HepG2 (cell line): ENCODE measurements around the gene INAFM1. TPM values are rescaled to one million over a fixed set of nuclear protein-coding genes. Genes with fewer than 3 reads are reported as not detected.

ENCODE experiments used
- ELF1 ChIP-seq: sonication (generic); formaldehyde crosslinking; IDR thresholded peaks from 2 replicates; pipeline ENCODE4 v1.4.0; 2020; ENCODE audit warnings: missing genetic modification reagents
- FOXC1 ChIP-seq: sonication (generic); formaldehyde crosslinking; IDR thresholded peaks from 2 replicates; pipeline ENCODE4 v1.8.0; 2022; ENCODE audit warnings: mild to moderate bottlenecking, missing genetic modification reagents, borderline replicate concordance
- HNRNPUL1 ChIP-seq: fragments of 200-400 bp; formaldehyde crosslinking; IDR thresholded peaks from 2 replicates; pipeline ENCODE4 v1.6.1; 2017; ENCODE audit warnings: low read depth, mild to moderate bottlenecking, low read length, moderate library complexity
- HOXA5 ChIP-seq: sonication (generic); formaldehyde crosslinking; IDR thresholded peaks from 2 replicates; pipeline ENCODE4 v1.4.0; 2020; ENCODE audit warnings: missing genetic modification reagents
- IRF2 ChIP-seq: IDR thresholded peaks from 2 replicates; pipeline ENCODE4 v1.6.1; 2018; ENCODE audit warnings: missing genetic modification reagents, missing compliant biosample characterization
- ISX ChIP-seq: sonication (generic); formaldehyde crosslinking; conservative IDR thresholded peaks from 2 replicates; pipeline ENCODE4 v1.5.0; 2020; ENCODE audit warnings: missing genetic modification reagents
- KAT2B ChIP-seq: fragments of 150-350 bp; IDR thresholded peaks from 2 replicates; pipeline ENCODE4 v1.6.1; 2014; ENCODE audit warnings: low read depth, low read length, borderline replicate concordance
- NCOA5 ChIP-seq: sonication (generic); formaldehyde crosslinking; IDR thresholded peaks from 2 replicates; pipeline ENCODE4 v1.4.0; 2020; ENCODE audit warnings: missing genetic modification reagents
- SALL1 ChIP-seq: sonication (generic); formaldehyde crosslinking; IDR thresholded peaks from 2 replicates; pipeline ENCODE4 v1.8.0; 2022; ENCODE audit warnings: mild to moderate bottlenecking, missing genetic modification reagents
- ZBTB7A ChIP-seq: sonication (generic); formaldehyde crosslinking; IDR thresholded peaks from 2 replicates; pipeline ENCODE4 v1.8.0; 2022; ENCODE audit warnings: mild to moderate bottlenecking, missing genetic modification reagents
- ZNF343 ChIP-seq: sonication (generic); formaldehyde crosslinking; IDR thresholded peaks from 2 replicates; pipeline ENCODE4 v1.4.0; 2020; ENCODE audit warnings: mild to moderate bottlenecking, missing genetic modification reagents
- ZNF441 ChIP-seq: sonication (generic); formaldehyde crosslinking; IDR thresholded peaks from 2 replicates; pipeline ENCODE4 v1.7.0; 2021; ENCODE audit warnings: missing genetic modification reagents, borderline replicate concordance
- ZNF672 ChIP-seq: sonication (generic); formaldehyde crosslinking; IDR thresholded peaks from 2 replicates; pipeline ENCODE4 v1.8.1; 2022; ENCODE audit warnings: missing genetic modification reagents
- ZNF75D ChIP-seq: sonication (generic); formaldehyde crosslinking; IDR thresholded peaks from 2 replicates; pipeline ENCODE4 v1.8.1; 2023; ENCODE audit warnings: missing genetic modification reagents, mild to moderate bottlenecking, borderline replicate concordance
- ZNF839 ChIP-seq: sonication (generic); formaldehyde crosslinking; IDR thresholded peaks from 2 replicates; pipeline ENCODE4 v1.4.0; 2020; ENCODE audit warnings: missing genetic modification reagents, mild to moderate bottlenecking, borderline replicate concordance
- polyA plus RNA-seq, 8 experiments: library from polyadenylated mRNA; depleted of rRNA in 3 of 8; stranded (reverse) in 7 of 8; unstranded in 1 of 8; fragments of >200 nt; fragmentation: Illumina TruSeq in 4 of 8; extraction: Trizol in 4 of 8; gene quantifications; 2 replicates each; pipeline versions ENCODE4 v1.2.1 to v1.2.3, GENCODE V29; 2011 to 2016; ENCODE audit warnings: low read depth in 4 of 8, missing spikeins in 1 of 8, mixed read lengths in 1 of 8; ENCODE audit not compliant: insufficient read depth in 1 of 8
- total RNA-seq, 5 experiments: library from RNA; depleted of rRNA; stranded (reverse); fragments of >200 nt; fragmentation: Illumina TruSeq; extraction: Trizol; gene quantifications; 2 replicates each; pipeline ENCODE4 v1.2.3, GENCODE V29; 2016; ENCODE audit warnings: low read depth in 1 of 5
- TF ChIP-seq, protein P1 (sequence below): sonication (generic); formaldehyde crosslinking; IDR thresholded peaks from 2 replicates; pipeline ENCODE4 v1.5.0; 2020; ENCODE audit warnings: mild to moderate bottlenecking, missing genetic modification reagents
- TF ChIP-seq, protein P2 (sequence below): sonication (generic); formaldehyde crosslinking; IDR thresholded peaks from 2 replicates; pipeline ENCODE4 v1.8.0; 2023; ENCODE audit warnings: mild to moderate bottlenecking, missing genetic modification reagents
- TF ChIP-seq, protein P3 (sequence below): sonication (generic); formaldehyde crosslinking; conservative IDR thresholded peaks from 2 replicates; pipeline ENCODE4 v1.8.0; 2022; ENCODE audit warnings: mild to moderate bottlenecking, moderate library complexity, missing genetic modification reagents
- TF ChIP-seq, protein P4 (sequence below): sonication (generic); formaldehyde crosslinking; conservative IDR thresholded peaks from 2 replicates; pipeline ENCODE4 v1.4.0; 2020; ENCODE audit warnings: mild to moderate bottlenecking, missing genetic modification reagents, moderate library complexity
- TF ChIP-seq, protein P5 (sequence below): sonication (generic); formaldehyde crosslinking; conservative IDR thresholded peaks from 2 replicates; pipeline ENCODE4 v1.4.0; 2020; ENCODE audit warnings: missing genetic modification reagents

Gene INAFM1
- total and polyA plus RNA-seq, 2 of the 13 experiments (the other 11 are each of a cell fraction or from before 2014, with no cell fraction given), result 0.88 to 1.9 TPM

DNA sequence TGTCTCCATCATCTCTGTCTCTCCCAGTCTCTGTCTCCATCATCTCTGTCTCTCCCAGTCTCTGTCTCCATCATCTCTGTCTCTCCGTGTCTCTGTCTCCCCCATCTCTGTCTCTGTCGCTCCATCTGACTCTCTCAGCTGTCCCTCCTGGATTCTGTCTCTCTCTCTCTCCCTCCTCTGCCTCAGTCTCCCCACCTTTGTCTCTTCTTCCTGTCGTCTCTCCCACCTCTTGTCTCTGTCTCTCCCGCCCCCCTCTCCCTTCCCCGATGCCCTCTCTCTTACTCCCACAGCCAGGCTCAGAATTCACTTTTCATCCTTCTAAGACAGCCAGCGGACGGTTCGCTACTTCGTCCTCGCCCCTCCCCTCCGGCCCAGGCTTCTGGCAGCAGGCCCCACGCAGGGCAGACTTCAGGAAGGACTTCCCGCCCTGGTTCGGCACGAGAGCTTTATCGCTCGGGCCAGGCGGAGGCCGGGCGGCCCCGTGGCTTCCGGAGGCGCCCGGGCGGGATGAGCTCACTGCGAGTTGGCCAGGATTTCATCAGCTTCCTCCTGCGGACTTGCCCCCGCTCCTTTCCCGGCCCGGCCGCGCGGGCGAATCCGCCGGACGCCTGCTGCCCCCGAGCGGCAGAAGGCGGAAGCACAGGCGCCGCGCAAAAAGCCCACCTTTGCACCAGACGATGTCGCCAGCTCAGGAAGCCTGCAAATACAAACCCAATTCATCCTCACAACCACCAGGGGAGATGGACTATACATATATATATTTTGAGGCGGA is 30.7 kb upstream of the INAFM1 start (continued):
- TF ChIP-seq ZBTB7A (peak; percentile 59; the same call in 1 of the 2 replicates), ZNF343 (peak; percentile 79; the same call in 1 of the 2 replicates), FOXC1 (CRISPR knock-in tag) (no peak), KAT2B (no peak), ISX (CRISPR knock-in tag) (no peak), ZNF441 (CRISPR knock-in tag) (peak; percentile 99), ZNF75D (CRISPR knock-in tag) (no peak), ZNF672 (CRISPR knock-in tag) (no peak), NCOA5 (CRISPR knock-in tag) (no peak), HOXA5 (CRISPR knock-in tag) (peak; percentile 79), ZNF839 (CRISPR knock-in tag) (peak; percentile 75), HNRNPUL1 (0 out of 2 replicates have a peak, but pooled peaks have one; percentile 50), SALL1 (CRISPR knock-in tag) (peak; percentile 91), ELF1 (CRISPR knock-in tag) (peak; percentile 78), IRF2 (CRISPR knock-in tag) (peak; percentile 89)
- TF ChIP-seq, protein P1, sequence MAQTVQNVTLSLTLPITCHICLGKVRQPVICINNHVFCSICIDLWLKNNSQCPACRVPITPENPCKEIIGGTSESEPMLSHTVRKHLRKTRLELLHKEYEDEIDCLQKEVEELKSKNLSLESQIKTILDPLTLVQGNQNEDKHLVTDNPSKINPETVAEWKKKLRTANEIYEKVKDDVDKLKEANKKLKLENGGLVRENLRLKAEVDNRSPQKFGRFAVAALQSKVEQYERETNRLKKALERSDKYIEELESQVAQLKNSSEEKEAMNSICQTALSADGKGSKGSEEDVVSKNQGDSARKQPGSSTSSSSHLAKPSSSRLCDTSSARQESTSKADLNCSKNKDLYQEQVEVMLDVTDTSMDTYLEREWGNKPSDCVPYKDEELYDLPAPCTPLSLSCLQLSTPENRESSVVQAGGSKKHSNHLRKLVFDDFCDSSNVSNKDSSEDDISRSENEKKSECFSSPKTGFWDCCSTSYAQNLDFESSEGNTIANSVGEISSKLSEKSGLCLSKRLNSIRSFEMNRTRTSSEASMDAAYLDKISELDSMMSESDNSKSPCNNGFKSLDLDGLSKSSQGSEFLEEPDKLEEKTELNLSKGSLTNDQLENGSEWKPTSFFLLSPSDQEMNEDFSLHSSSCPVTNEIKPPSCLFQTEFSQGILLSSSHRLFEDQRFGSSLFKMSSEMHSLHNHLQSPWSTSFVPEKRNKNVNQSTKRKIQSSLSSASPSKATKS (CRISPR knock-in tag), result peak; percentile 87; the same call in 1 of the 2 replicates
- TF ChIP-seq, protein P2, sequence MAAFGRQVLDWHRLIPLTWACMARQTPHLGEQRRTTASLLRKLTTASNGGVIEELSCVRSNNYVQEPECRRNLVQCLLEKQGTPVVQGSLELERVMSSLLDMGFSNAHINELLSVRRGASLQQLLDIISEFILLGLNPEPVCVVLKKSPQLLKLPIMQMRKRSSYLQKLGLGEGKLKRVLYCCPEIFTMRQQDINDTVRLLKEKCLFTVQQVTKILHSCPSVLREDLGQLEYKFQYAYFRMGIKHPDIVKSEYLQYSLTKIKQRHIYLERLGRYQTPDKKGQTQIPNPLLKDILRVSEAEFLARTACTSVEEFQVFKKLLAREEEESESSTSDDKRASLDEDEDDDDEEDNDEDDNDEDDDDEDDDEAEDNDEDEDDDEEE (CRISPR knock-in tag), result no peak
- TF ChIP-seq, protein P3, sequence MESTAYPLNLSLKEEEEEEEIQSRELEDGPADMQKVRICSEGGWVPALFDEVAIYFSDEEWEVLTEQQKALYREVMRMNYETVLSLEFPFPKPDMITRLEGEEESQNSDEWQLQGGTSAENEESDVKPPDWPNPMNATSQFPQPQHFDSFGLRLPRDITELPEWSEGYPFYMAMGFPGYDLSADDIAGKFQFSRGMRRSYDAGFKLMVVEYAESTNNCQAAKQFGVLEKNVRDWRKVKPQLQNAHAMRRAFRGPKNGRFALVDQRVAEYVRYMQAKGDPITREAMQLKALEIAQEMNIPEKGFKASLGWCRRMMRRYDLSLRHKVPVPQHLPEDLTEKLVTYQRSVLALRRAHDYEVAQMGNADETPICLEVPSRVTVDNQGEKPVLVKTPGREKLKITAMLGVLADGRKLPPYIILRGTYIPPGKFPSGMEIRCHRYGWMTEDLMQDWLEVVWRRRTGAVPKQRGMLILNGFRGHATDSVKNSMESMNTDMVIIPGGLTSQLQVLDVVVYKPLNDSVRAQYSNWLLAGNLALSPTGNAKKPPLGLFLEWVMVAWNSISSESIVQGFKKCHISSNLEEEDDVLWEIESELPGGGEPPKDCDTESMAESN (CRISPR knock-in tag), result peak; percentile 97
- TF ChIP-seq, protein P4, sequence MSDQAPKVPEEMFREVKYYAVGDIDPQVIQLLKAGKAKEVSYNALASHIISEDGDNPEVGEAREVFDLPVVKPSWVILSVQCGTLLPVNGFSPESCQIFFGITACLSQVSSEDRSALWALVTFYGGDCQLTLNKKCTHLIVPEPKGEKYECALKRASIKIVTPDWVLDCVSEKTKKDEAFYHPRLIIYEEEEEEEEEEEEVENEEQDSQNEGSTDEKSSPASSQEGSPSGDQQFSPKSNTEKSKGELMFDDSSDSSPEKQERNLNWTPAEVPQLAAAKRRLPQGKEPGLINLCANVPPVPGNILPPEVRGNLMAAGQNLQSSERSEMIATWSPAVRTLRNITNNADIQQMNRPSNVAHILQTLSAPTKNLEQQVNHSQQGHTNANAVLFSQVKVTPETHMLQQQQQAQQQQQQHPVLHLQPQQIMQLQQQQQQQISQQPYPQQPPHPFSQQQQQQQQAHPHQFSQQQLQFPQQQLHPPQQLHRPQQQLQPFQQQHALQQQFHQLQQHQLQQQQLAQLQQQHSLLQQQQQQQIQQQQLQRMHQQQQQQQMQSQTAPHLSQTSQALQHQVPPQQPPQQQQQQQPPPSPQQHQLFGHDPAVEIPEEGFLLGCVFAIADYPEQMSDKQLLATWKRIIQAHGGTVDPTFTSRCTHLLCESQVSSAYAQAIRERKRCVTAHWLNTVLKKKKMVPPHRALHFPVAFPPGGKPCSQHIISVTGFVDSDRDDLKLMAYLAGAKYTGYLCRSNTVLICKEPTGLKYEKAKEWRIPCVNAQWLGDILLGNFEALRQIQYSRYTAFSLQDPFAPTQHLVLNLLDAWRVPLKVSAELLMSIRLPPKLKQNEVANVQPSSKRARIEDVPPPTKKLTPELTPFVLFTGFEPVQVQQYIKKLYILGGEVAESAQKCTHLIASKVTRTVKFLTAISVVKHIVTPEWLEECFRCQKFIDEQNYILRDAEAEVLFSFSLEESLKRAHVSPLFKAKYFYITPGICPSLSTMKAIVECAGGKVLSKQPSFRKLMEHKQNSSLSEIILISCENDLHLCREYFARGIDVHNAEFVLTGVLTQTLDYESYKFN (CRISPR knock-in tag), result peak; percentile 72
- TF ChIP-seq, protein P5, sequence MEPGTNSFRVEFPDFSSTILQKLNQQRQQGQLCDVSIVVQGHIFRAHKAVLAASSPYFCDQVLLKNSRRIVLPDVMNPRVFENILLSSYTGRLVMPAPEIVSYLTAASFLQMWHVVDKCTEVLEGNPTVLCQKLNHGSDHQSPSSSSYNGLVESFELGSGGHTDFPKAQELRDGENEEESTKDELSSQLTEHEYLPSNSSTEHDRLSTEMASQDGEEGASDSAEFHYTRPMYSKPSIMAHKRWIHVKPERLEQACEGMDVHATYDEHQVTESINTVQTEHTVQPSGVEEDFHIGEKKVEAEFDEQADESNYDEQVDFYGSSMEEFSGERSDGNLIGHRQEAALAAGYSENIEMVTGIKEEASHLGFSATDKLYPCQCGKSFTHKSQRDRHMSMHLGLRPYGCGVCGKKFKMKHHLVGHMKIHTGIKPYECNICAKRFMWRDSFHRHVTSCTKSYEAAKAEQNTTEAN (CRISPR knock-in tag), result peak; percentile 60; the same call in 1 of the 2 replicates
